B cell (primary cell): Measurements from ENCODE around the gene GALC.

Experiments used
- CTCF ChIP-seq: fragments of 200-600 bp; IDR thresholded peaks from one replicate; pipeline ENCODE4 v1.8.0; 2022; ENCODE audit warnings: antibody characterized with exemption, mild to moderate bottlenecking
- EZH2 ChIP-seq: IDR thresholded peaks from 2 replicates; pipeline ENCODE4 v1.6.1; 2012; ENCODE audit warnings: borderline replicate concordance, low read depth, mild to moderate bottlenecking, moderate library complexity, low read length; ENCODE audit not compliant: insufficient read depth, poor library complexity, severe bottlenecking

DNA sequence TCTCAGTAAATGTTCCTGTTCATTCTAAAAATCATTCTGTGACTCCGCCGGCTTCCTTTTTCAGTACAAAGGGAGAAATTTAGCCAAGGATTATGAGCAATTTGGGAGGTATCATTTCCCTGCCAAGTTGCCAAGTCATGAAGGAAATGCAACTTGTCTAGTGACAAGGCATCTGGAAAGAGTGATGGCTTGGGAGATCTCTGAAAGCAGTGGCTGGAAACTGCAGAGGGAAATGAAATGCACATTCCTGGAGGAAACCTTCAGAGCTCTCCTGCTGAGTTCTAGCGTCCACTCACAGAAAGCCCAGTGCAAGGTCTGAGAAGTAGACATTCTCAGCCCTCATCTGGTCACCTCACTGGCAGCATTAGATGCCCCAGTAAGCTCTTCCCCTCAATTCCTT lies 91.7 kb downstream of the GALC start:
- TF ChIP-seq CTCF (no peak), EZH2 (no peak)
